ENCODE data around the gene HDAC4.

- TF ChIP-seq CTCF (IDR thresholded peaks at IDR 0.05) = no peak
- no peak for TF ChIP-seq POLR2A (IDR thresholded peaks at IDR 0.05)
Observed at GRCh38 chr2:239252801-239253200, 148.0 kb downstream of the HDAC4 start.
